Measurements from ENCODE around the gene KNL1.

The KNL1 gene

DNA sequence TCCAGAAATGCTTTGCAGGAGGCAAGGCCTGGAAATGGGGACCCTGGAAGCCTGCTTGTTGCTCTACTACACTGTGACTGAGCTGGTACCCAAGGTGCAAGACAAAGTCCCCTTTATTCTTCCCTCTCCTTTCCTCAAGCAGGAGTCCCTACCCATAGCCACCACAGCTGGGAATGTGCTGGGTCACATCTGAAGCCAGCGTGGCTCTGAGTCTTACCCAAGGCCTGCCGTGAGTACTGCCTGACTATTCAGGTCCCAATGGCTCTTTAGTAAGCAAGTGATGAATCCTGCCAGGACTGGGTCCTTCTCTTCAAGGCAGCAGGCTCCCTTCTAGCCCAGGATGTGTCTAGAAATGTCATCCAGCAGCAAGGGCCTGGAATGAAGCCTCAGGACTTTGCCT lies 91.3 kb downstream of the KNL1 start:
- DNase-seq (ENCODE audit: low read depth): no peak
- TF ChIP-seq CTCF (conservative IDR thresholded peaks at IDR 0.05; ENCODE audit: low read depth, low read length): no peak
- H3K4me3 ChIP-seq (ENCODE audit: low read depth, low read length): no peak overlapping the region

- TF ChIP-seq CTCF (conservative IDR thresholded peaks at IDR 0.05; ENCODE audit: low read depth, low read length): no peak
- no peak for DNase-seq (ENCODE audit: low read depth)
- H3K4me3 ChIP-seq (ENCODE audit: low read depth, low read length): no peak overlapping the region
These were observed 95.1 kb downstream of the KNL1 start for GRCh38 chr15:40688932-40689799.

DNA sequence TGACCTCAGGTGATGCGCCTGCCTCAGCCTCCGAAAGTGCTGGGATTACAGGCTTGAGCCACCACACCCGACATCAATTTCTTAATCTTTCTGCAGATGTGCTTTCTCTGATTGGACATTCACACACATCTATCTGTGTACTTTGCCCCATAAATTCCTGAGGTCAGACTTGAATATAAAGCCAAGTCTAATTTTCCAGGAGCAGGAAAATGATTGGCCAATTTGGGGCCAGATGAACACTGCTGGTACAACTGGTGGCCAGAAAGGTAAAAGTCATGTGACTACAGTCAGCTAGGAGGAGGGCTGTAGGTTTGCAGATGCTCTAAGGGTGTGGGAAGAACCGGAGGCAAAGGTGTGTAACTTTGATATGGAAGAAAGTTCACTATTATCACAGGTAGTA lies 97.7 kb downstream of the KNL1 start:
- peak; percentile 6 for DNase-seq (ENCODE audit: low read depth)

DNA sequence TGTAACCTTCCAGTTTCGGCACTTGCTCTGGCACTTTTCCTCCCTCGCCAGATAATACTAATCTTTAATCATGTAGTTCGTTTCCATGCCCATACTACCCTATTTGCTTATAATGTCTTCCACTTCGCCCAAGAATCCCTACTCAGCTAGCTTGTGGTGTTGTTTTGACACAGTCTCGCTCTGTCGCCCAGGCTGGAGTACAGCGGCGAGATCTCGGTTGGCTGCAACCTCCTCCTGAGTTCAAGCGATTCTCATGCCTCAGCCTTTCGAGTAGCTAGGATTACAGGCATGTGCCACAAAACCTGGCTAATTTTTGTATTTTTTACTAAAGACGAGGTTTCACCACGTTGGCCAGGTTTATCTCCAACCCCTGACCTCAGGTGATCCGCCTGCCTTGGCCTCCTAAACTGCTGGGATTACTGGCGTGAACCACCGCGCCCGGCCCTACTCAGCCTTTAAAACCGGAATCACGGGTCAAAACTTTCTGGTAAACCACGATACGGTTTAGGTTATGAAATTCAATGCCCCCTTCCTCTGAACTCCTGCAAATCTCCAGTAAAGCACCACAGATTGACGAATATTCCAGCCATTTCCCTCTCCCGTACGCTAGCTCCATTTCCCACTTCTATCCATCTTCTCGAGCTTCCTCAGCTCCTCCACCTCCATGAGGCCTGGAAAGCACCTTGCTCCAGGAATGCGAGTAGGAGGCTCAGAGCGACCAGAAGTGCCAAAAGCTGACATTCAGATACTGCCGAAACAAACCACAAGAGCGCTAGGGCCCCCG lies 100.0 kb downstream of the KNL1 start:
- no peak for TF ChIP-seq CTCF (conservative IDR thresholded peaks at IDR 0.05; ENCODE audit: low read depth, low read length)
- H3K4me3 ChIP-seq (ENCODE audit: low read depth, low read length): peak overlapping the region; percentile 98
- peak; percentile 4 for DNase-seq (ENCODE audit: low read depth)

More for the DNA sequence above, 97.7 kb downstream of the KNL1 start:
- no peak for TF ChIP-seq CTCF (conservative IDR thresholded peaks at IDR 0.05; ENCODE audit: low read depth, low read length)
- no peak overlapping the region for H3K4me3 ChIP-seq (ENCODE audit: low read depth, low read length)

DNA sequence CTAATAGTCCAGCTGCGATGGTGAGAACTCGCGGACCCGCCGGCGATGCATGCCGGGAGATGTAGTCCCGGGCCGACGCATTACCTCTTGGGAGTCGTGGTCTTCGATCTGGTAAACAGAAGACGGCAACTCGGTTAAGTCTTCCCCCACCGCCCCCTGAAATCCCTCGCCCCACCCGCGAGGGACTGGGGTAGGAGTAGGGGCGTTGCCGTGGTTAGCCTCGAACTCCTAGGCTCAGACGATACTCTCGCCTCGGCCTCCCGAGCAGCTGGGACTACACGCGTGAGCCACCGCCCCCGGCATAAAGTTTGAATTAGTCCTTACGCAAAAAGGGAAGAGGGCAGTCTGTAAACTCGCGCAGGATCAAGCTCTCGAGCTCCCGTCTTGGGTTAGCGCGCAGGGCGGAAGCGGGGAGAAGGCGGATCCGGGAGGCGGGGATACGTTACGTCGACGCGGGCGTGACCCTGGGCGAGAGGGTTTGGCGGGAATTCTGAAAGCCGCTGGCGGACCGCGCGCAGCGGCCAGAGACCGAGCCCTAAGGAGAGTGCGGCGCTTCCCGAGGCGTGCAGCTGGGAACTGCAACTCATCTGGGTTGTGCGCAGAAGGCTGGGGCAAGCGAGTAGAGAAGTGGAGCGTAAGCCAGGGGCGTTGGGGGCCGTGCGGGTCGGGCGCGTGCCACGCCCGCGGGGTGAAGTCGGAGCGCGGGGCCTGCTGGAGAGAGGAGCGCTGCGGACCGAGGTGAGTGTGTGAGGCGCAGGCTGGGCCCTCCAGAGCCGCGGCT lies 100.8 kb downstream of the KNL1 start, which contains the start of gene RAD51:
RAD51 (plus strand) TSS at position 487 of the 781 bp plus-strand sequence. CDS start 3,585 bp downstream, outside the sequence.
- peak within 1 kb of the TSS; percentile 98 for H3K4me3 ChIP-seq (ENCODE audit: low read depth, low read length)
- DNase-seq (ENCODE audit: low read depth): peak; percentile 97
- no peak for TF ChIP-seq CTCF (conservative IDR thresholded peaks at IDR 0.05; ENCODE audit: low read depth, low read length)

- DNase-seq (ENCODE audit: low read depth): peak; percentile 48
- TF ChIP-seq CTCF (conservative IDR thresholded peaks at IDR 0.05; ENCODE audit: low read depth, low read length): no peak
- H3K4me3 ChIP-seq (ENCODE audit: low read depth, low read length): peak overlapping the region; percentile 98
These were observed 101.4 kb downstream of the KNL1 start for GRCh38 chr15:40695469-40695890.
